IPS DF 4.7 (cell line): ENCODE results near the gene PZP.
"Not testable (repeated sequence)": the region's sequence is repeated elsewhere in the genome, so short reads cannot be mapped to it uniquely, and the experiment has no call there.

ENCODE experiments used
- DNase-seq: peaks from one replicate; pipeline ENCODE4 v3.0.0-alpha.2; 2013; ENCODE audit warnings: low spot score; ENCODE audit errors: extremely low read depth

PZP gene

DNA sequence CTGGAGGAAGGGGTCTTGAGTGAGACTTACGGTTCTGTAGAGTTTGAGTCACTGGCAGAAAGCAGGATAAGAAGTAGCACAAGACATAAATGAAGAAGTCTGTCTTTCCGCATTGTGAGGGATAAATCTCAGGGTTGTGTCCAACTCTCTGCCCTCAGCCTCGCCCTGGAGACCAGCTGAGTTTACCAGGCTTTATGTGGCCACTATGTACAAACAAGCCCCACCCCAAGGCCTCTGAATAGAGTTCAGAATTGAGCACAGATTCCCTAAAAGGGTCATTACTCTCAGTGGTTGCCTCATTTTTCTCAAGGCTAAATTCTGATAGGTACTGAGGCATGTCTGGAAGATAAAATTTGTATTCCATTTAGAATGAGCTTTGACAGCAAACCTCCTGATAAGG is at the start of gene PZP:
PZP (minus strand) TSS at position 167 of the 400 bp plus-strand sequence; CDS start at position 113, 54 bp downstream.
- DNase-seq = no peak

DNA sequence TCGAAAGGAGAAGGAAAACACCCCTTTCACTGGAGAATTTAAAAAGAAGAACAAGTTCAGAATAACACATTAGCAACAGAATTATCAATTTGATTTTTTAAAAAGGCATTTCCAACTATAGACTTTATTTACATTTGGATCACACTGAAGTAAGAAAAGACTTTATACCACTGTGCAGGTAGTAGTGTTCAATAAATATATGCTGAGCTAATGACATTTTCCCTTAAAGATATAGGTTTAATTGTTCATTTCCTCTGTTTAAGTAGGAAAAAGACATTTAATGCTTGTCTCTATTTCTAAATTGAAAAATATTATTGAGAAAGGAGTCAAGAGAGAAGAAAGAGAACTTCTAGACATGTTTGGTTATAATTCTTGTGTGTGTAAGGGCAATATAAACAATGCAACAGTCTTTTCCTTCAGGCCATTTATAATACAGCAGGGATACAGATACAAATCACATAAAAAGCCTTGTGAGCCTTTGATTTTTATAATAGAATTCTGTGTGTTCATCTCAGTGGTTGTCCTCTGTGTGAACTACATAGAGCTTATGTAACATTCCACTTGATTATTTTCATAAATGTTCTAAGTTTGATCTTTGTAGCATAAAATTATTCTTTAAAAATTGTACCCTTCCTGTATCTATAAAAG is 48.7 kb upstream of the PZP start:
- DNase-seq = no peak

DNA sequence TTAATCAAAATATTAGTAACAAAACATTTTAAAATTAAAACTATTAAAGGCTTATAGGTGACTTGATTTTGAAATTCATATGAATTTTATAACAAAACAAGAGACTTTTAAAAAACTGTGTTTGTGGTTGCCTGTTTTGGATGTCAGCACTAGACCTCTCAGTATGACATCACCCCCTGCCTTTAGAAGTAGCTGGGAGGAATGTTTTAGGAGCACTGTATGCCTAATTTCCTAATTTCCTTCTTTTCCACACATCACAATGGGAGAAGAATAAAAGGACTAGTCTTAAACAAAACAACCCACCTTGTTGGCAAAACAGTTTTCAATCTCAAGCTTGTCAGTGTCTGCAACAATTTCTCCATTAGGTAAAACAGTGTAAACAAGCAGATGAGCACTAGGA is 48.1 kb upstream of the PZP start:
- no peak for DNase-seq

GRCh38 chr12:9255837-9256236 is 47.6 kb upstream of the PZP start:
- DNase-seq = no peak

GRCh38 chr12:9253464-9253863 is 45.3 kb upstream of the PZP start:
- no peak for DNase-seq

DNA sequence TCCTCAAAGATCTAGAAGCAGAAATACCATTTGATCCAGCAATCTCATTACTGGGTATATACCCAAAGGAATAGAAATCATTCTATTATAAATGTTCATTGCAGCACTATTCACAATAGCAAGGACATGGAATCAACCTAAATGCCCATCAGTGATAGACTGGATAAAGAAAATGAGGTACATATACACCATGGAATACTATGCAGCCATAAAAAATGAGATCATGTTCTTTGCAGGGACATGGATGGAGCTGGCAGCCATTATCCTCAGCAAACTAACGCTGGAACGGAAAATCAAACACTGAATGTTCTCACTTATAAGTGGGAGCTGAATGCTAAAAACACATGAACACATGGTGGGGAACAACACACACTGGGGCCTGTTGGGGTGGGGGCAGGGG is 44.6 kb upstream of the PZP start:
- DNase-seq = not testable (repeated sequence)

- DNase-seq = no peak
These were observed 44.1 kb upstream of the PZP start for GRCh38 chr12:9252256-9252655.

DNA sequence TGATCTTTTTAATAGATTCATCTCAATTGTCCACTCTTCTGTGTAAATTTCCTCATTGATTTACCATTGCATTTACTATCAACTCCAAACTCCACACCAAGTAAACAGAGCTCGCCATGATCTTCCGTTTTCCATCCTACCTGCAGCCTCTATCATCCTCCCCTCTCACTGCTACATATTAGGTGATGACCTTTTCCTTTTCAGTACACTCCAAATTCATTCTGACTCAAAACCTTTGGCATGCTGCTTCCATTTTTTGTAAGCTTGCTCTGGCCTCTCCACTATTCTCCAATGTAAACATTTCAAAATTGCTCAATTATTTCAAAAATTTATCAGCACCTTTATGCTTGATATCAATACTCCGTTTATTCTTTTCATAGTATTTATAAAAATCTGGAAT is 40.2 kb upstream of the PZP start:
- no peak for DNase-seq

DNA sequence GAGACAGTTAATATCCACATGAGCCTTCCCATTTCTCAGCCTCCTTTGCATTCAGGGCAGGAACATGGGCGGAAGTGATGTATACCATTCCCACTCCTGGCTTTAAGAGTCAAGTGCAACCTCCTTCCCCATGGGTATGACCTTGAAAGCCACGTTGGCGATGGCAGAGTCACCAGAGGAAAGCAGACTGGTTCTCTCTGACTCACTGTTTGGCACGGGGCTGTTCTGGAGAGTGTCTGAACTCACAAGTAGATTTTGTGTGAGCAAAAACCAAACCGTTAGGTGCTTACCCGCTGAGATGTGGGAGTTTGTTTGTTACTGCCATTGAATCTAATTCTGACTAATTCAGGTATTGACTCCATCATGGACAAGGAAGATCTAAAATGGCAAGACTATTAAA is 36.7 kb upstream of the PZP start:
- no peak for DNase-seq

GRCh38 chr12:9243999-9244649 is 35.9 kb upstream of the PZP start:
- DNase-seq = no peak

DNA sequence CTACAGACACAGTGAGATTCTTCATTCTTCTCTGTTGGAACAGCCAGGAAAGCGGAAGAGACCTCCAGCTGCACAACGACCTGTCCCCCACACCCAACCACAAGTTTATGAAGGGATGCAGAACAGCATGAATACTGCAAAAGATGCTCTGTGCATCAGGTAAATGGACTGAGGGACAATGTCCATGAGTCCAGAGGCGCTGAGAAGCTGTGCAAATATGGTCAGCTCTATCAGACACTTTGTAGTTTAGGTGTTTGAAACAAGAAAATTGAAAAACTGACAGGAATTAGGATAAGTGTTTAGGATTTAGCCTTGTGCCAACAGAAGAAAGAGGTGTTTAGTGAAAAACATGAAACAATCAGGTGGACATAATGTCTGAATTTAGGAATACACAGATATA is 33.1 kb upstream of the PZP start:
- DNase-seq = no peak

- no peak for DNase-seq
These were observed 32.6 kb upstream of the PZP start for GRCh38 chr12:9240776-9241175.

DNA sequence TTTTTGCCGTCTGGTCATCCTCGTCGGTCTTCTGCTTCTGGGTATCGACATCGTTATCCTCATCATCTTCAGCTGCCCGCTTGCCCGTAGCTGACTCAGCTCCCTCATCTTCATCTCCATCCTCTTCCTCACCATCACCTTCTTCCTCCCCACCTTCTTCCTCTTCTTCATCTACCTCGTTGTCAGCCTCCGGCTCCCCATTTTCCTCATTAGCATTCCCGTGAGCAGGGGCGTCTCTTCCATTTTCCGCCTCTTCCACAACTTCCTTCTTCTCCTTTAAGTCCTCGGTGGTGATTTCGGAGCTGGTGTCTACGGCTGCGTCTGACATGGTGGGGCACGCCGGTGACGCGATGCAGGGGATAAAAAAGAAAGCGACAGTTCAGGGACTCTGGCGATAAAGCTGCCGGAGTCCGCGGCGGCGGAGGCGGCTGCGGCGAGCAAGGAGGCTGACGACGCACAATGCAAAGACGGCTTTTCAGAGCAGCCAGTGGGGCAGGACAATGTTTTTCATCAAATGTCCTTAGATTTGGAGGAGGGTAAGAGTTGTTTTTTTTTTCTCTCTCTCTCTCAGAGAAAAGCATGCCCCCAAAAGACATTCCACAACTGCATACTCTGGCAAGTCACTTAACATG is 31.9 kb upstream of the PZP start:
- not testable (repeated sequence) for DNase-seq

DNA sequence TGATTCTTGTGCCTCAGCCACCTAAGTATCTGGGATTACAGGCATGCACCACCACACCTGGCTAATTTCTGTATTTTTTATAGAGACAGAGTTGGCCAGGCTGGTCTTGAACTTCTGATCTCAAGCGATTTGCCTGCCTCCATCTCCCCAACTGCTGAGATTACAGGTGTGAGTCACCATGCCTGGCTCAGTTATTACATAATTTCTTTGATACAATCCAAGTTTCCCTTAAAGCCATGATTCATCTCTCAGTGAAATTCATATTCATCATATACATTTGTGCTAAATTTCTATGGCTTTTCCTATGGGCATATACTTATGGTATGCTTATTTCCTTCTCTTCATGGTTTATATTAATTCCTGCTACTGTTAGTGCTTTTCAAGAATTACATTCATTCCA is 29.1 kb upstream of the PZP start:
- DNase-seq = no peak

GRCh38 chr12:9235519-9235918 is 27.3 kb upstream of the PZP start:
- DNase-seq = no peak

DNA sequence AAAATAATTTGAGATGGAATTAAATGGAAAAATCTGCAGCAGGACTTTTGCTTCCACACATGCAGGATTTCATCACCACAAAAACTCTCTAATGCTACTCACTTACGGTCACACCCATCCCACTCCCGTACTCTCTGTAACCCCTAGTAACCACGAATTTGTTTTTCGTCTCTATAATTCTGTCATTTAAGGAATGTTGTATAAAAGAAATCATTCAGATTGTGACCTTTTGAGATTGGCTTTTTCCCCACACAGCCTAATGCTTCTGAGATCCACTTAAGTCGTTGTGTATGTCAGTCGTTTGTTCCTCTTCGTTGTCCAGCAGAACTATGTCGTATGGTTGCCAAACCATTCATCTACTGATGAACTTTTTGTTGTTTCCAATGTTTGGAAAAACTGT is 19.8 kb upstream of the PZP start:
- no peak for DNase-seq

DNA sequence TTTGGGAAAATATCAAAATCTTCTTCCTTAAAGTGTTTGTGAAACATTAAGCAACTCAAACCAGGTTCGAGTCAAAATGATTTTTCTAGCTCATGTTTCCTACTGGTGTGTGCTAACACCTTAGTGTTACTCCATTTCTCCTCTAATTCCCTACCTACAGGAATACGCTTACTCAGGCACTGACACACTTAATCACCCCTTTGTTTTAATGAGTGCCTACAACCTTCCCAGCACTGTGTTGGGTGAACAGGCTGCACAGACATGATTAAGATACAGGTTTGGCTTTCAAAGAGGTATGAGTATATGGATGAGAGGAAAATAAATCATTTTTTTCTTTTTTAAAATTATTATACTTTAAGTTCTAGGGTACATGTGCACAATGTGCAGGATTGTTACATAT is 15.6 kb upstream of the PZP start:
- DNase-seq = no peak

- DNase-seq = no peak
These were observed 13.3 kb upstream of the PZP start for GRCh38 chr12:9221483-9221882.

- DNase-seq = not testable (repeated sequence)
These were observed 12.8 kb upstream of the PZP start for GRCh38 chr12:9221011-9221410.

DNA sequence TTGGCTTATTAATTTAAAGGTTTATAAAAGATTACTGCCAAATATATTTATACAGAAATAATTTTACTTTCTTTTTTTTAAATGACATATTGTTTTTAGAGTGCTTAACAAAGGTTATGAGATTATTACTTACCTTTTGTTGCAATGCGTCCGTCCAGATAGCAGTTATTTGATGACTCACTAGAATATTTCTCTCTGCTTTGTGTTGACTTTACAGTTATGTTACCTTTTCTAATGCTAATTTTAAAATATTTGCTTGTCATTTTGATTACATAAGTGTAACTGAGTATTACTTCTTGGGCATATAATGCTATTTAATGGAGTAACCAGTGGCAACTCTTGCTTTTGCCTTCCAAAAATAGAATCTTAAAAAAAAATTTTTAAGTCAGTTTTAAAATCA is 6.3 kb upstream of the PZP start:
- DNase-seq = no peak

DNA sequence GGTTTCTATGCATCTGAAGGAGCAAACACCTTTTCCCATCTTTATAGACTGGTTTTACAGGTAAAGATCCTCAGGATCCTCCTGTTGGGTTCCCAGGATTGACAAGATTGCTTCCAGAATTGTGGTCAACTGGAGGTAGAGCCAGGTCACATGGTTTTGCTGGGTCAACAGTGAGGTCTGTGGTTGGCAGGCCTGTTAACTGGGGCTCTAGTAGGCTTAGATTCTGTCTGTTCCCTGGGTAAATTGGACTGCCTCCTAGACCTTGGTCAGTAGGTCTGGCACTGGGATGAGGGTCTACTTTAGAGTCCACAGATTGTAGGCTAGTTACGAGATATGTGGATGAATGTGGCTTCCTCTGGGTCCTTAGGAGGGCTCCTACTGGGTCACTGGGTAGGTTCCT is 3.5 kb upstream of the PZP start:
- DNase-seq = no peak

- DNase-seq = no peak
These were observed 3.8 kb downstream of the PZP start for GRCh38 chr12:9204380-9204779.

- no peak for DNase-seq
These were observed 10.2 kb downstream of the PZP start for GRCh38 chr12:9198012-9198411.
